SW480 (cell line): Measurements from ENCODE around the gene MAPK6.
A peak's percentile ranks its signal among the peaks of the same experiment; 100 is the strongest.
"Not testable (repeated sequence)": the region's sequence is repeated elsewhere in the genome, so short reads cannot be mapped to it uniquely, and the experiment has no call there.

Experiments used
- DNase-seq: peaks from one replicate; pipeline ENCODE4 v3.0.0-alpha.2; 2016; ENCODE audit warnings: low spot score

Gene MAPK6

GRCh38 chr15:52042051-52042851 is 23.2 kb downstream of the MAPK6 start:
- DNase-seq: no peak

GRCh38 chr15:52045795-52046298 is 26.8 kb downstream of the MAPK6 start:
- DNase-seq: not testable (repeated sequence)

GRCh38 chr15:52046552-52046951 is 27.5 kb downstream of the MAPK6 start:
- not testable (repeated sequence) for DNase-seq

GRCh38 chr15:52050416-52050815 is 31.4 kb downstream of the MAPK6 start:
- DNase-seq: no peak

- no peak for DNase-seq
These were observed 33.3 kb downstream of the MAPK6 start for GRCh38 chr15:52052066-52052935.

- DNase-seq: no peak
These were observed 35.4 kb downstream of the MAPK6 start for GRCh38 chr15:52054381-52054780.

GRCh38 chr15:52054858-52055257 is 35.8 kb downstream of the MAPK6 start:
- not testable (repeated sequence) for DNase-seq

- DNase-seq: no peak
These were observed 37.0 kb downstream of the MAPK6 start for GRCh38 chr15:52056001-52056400.

GRCh38 chr15:52056496-52056895 is 37.5 kb downstream of the MAPK6 start:
- DNase-seq: no peak

GRCh38 chr15:52057996-52058395 is 39.0 kb downstream of the MAPK6 start:
- DNase-seq: no peak

- DNase-seq: no peak
These were observed 41.5 kb downstream of the MAPK6 start for GRCh38 chr15:52060501-52060900.

GRCh38 chr15:52066842-52067544 is 48.0 kb downstream of the MAPK6 start:
- DNase-seq: no peak

- no peak for DNase-seq
These were observed 48.5 kb downstream of the MAPK6 start for GRCh38 chr15:52067545-52067926.

- DNase-seq: no peak
These were observed 49.1 kb downstream of the MAPK6 start for GRCh38 chr15:52068004-52068615.

- DNase-seq: no peak
These were observed 50.5 kb downstream of the MAPK6 start for GRCh38 chr15:52069559-52069958.

- DNase-seq: no peak
These were observed 52.6 kb downstream of the MAPK6 start for GRCh38 chr15:52071570-52071969.

GRCh38 chr15:52076889-52077781 is 58.1 kb downstream of the MAPK6 start:
- peak; percentile 33 for DNase-seq

- DNase-seq: no peak
These were observed 59.3 kb downstream of the MAPK6 start for GRCh38 chr15:52078197-52078875.

- DNase-seq: peak; percentile 23
These were observed 60.1 kb downstream of the MAPK6 start for GRCh38 chr15:52078876-52079700.
